ENCODE results near the gene MTMR11. TPM values are rescaled to one million over a fixed set of nuclear protein-coding genes. Genes with fewer than 3 reads are reported as not detected.

Gene MTMR11
- total and polyA plus RNA-seq, 10 of the 15 experiments (the other 5 are each of a cell fraction or from before 2014, with no cell fraction given): 0.35 to 1.1 (median 0.73) TPM

GRCh38 chr1:149887196-149887455, 49.6 kb downstream of the MTMR11 start (continued):
- TF ChIP-seq, protein P1, sequence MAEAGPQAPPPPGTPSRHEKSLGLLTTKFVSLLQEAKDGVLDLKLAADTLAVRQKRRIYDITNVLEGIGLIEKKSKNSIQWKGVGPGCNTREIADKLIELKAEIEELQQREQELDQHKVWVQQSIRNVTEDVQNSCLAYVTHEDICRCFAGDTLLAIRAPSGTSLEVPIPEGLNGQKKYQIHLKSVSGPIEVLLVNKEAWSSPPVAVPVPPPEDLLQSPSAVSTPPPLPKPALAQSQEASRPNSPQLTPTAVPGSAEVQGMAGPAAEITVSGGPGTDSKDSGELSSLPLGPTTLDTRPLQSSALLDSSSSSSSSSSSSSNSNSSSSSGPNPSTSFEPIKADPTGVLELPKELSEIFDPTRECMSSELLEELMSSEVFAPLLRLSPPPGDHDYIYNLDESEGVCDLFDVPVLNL (IDR thresholded peaks at IDR 0.05; ENCODE audit: low read depth, low read length): 0 out of 2 replicates have a peak, but pooled peaks have one; percentile 7
- TF ChIP-seq NFIC (IDR thresholded peaks at IDR 0.05; ENCODE audit: low read depth, low read length) (peak; percentile 54; the same call in 1 of the 2 replicates), DPF2 (IDR thresholded peaks at IDR 0.05) (peak; percentile 16; the same call in 1 of the 2 replicates), FOXM1 (IDR thresholded peaks at IDR 0.05; ENCODE audit: low read depth, low read length) (0 out of 2 replicates have a peak, but pooled peaks have one; percentile 0), POLR2AphosphoS5 (IDR thresholded peaks at IDR 0.05; ENCODE audit: low read length) (peak; percentile 76; the same call in 1 of the 2 replicates), MTA3 (IDR thresholded peaks at IDR 0.05; ENCODE audit: borderline replicate concordance, low read length) (peak; percentile 98; the same call in 1 of the 2 replicates), LARP7 (IDR thresholded peaks at IDR 0.05) (0 out of 2 replicates have a peak, but pooled peaks have one; percentile 16), POLR2AphosphoS2 (IDR thresholded peaks at IDR 0.05; ENCODE audit: low read depth, low read length) (peak; percentile 97), SMAD5 (IDR thresholded peaks at IDR 0.05; ENCODE audit: low read depth) (0 out of 2 replicates have a peak, but pooled peaks have one; percentile 37)

DNA sequence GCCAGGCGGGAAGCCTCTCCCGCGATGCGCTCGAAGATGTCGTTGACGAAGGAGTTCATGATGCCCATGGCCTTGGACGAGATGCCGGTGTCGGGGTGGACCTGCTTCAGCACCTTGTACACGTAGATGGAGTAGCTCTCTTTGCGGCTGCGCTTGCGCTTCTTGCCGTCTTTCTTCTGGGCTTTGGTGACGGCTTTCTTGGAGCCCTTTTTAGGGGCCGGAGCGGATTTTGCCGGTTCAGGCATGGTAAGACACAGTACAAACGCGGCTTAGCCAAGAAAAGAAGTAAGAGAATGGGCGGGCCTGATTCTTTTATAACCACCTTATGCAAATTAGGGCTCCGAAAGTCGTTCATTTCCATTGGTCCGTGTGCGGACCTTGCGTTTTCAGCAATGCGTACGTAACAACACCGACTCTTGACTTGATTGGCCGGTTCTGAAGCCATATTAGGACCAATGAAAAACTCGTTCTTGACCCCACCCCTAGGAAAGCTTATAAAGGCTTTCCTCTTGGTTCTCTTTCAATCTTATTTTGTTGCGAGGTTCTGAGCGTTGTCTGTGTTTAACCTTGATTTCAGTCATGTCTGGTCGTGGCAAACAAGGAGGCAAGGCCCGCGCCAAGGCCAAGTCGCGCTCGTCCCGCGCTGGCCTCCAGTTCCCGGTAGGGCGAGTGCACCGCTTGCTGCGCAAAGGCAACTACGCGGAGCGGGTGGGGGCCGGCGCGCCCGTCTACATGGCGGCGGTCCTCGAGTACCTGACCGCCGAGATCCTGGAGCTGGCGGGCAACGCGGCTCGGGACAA, 50.1 kb downstream of the MTMR11 start:
- ChIA-PET CTCF (interaction anchor here (1.1 to 2.5 kb wide), 6 partner anchors 13 to 300 kb away, joined by 3 to 12 read pairs (median 5); partner anchors contain the start of gene BOLA1), SMC1A (ENCODE audit: uncharacterized antibody, unreplicated experiment) (interaction anchor here (0.9 to 3.3 kb wide), 5 partner anchors 37 to 275 kb away, joined by 3 to 15 read pairs (median 10); no protein-coding TSS in a partner anchor), RAD21 (ENCODE audit: unreplicated experiment) (interaction anchor here (1.1 to 3.2 kb wide), 6 partner anchors 37 to 303 kb away, joined by 3 to 22 read pairs (median 5); partner anchors contain the start of gene SF3B4), POLR2A (interaction anchor here (0.6 to 4.0 kb wide), 11 partner anchors 38 to 1171 kb away, joined by 3 to 57 read pairs (median 5); partner anchors contain the start of genes MINDY1, SF3B4 and VPS45)
- no peak overlapping the region for H2AFZ ChIP-seq (ENCODE audit: control insufficient read depth, low read depth, low read length)
- TSS peak; percentile 100 for BruUV-seq (replicated peaks)
- H3K36me3 ChIP-seq (ENCODE audit: control insufficient read depth in 2 of 2, insufficient read depth in 2 of 2, low read length in 1 of 2): no peaks in the 10 kb centered on the region
- under 1% methylated on average over 60 of the region's 62 CpGs for WGBS (ENCODE audit: insufficient coverage, insufficient replicate concordance, low lambda C conversion rate, missing lambda C conversion rate)
- ATAC-seq (peak; percentile 73), DNase-seq (ENCODE audit: low read depth, low spot score) (peak; percentile 99), FAIRE-seq (peak; percentile 73)
- no peaks in the 10 kb centered on the region for H3K4me1 ChIP-seq (ENCODE audit: control insufficient read depth, insufficient read depth, low read length)
- peak overlapping the region; percentile 85 for H3K9ac ChIP-seq (ENCODE audit: control insufficient read depth, insufficient read depth, low read length)
- in situ Hi-C loops (cut with MboI): no loop called here
- peak overlapping the region; percentile 93 for H3K27ac ChIP-seq (ENCODE audit: control insufficient read depth, insufficient read depth)
- peaks cover 17% of the 10 kb centered on the region for H3K79me2 ChIP-seq (ENCODE audit: control insufficient read depth, insufficient read depth, low read length)
- H3K4me3 ChIP-seq: peak overlapping the region; percentile 65
- no peaks in the 10 kb centered on the region for H3K27me3 ChIP-seq (replicated peaks in 1 of 2; ENCODE audit: control insufficient read depth in 2 of 2, insufficient read depth in 2 of 2, low read length in 1 of 2)
- no peaks in the 10 kb centered on the region for H4K20me1 ChIP-seq (ENCODE audit: control insufficient read depth, insufficient read depth)
- no peaks in the 10 kb centered on the region for H3K9me3 ChIP-seq (replicated peaks; ENCODE audit: control insufficient read depth, insufficient read depth, low read length)
- peak overlapping the region; percentile 87 for H3K4me2 ChIP-seq (ENCODE audit: control insufficient read depth, insufficient read depth)
- intact Hi-C loops (cut with micrococcal nuclease; ENCODE audit: unreplicated experiment): loop anchor here (1.0 kb wide), 1 partner anchor 274 kb away; no protein-coding TSS in a partner anchor
- peak; percentile 86 for TF ChIP-seq CBFB (IDR thresholded peaks at IDR 0.05; ENCODE audit: low read depth)
- TF ChIP-seq KLF5 (IDR thresholded peaks at IDR 0.05; ENCODE audit: partially characterized antibody): peak; percentile 67
- TF ChIP-seq BHLHE40 (IDR thresholded peaks at IDR 0.05; ENCODE audit: borderline replicate concordance in 1 of 2, low read depth in 2 of 2, low read length in 1 of 2): no peak
- no peak for TF ChIP-seq EP300 (IDR thresholded peaks at IDR 0.05; ENCODE audit: borderline replicate concordance in 1 of 2, control insufficient read depth in 1 of 2, low read depth in 2 of 2, low read length in 2 of 2)
- peak; percentile 7; the same call in 1 of the 2 replicates for TF ChIP-seq EED (IDR thresholded peaks at IDR 0.05; ENCODE audit: low read depth)
- TF ChIP-seq SMAD1 (IDR thresholded peaks at IDR 0.05; ENCODE audit: low read depth, partially characterized antibody): peak; percentile 98
- peak; percentile 47; the same call in 1 of the 2 replicates for TF ChIP-seq ZSCAN29 (IDR thresholded peaks at IDR 0.05)
- TF ChIP-seq NR2F1 (conservative IDR thresholded peaks at IDR 0.05): peak; percentile 32; the same call in 1 of the 2 replicates
- TF ChIP-seq YY1 (IDR thresholded peaks at IDR 0.05; ENCODE audit: low read depth, low read length): peak; percentile 69
- TF ChIP-seq RAD51 (IDR thresholded peaks at IDR 0.05): no peak
- TF ChIP-seq CREB1 (IDR thresholded peaks at IDR 0.05; ENCODE audit: low read depth): peak; percentile 84
- peak; percentile 91 for TF ChIP-seq SP1 (IDR thresholded peaks at IDR 0.05; ENCODE audit: low read depth, low read length)

Measured in GM12878 (cell line).